ENCODE data around the gene KIFC1.
"Not testable (repeated sequence)": the region's sequence is repeated elsewhere in the genome, so short reads cannot be mapped to it uniquely, and the experiment has no call there.

Gene KIFC1, protein sequence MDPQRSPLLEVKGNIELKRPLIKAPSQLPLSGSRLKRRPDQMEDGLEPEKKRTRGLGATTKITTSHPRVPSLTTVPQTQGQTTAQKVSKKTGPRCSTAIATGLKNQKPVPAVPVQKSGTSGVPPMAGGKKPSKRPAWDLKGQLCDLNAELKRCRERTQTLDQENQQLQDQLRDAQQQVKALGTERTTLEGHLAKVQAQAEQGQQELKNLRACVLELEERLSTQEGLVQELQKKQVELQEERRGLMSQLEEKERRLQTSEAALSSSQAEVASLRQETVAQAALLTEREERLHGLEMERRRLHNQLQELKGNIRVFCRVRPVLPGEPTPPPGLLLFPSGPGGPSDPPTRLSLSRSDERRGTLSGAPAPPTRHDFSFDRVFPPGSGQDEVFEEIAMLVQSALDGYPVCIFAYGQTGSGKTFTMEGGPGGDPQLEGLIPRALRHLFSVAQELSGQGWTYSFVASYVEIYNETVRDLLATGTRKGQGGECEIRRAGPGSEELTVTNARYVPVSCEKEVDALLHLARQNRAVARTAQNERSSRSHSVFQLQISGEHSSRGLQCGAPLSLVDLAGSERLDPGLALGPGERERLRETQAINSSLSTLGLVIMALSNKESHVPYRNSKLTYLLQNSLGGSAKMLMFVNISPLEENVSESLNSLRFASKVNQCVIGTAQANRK

DNA sequence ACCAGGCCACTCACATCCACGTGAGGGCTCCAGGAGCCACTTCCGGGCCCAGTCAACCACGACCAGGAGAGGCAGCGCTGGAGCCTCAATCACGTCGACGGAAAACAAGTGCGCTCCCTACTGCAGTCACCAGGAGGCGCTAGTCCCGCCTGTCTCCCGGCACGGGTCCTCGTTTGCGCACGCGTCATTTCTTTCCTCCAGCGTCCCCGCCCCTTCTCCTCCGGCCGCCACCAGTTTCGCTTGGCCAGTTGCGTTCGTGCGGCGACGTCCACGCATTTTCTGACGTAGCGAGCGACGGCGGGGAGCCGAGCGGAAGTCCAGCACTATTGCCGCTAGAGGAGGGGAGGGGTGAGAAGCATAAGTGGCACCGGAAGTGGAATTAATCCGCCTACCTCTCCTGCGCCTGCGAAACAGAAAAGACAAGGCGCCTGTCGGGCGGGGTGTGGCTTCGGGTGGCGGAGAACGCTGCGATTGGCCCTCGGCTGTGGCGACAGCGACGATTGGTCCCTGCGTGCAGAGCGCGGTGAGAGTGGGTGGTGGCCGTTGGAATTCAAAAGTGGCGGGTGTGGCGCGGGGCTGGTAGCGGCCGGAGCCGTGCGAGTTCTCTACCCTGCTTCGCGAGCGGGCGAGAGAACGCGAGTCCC lies at the start of gene KIFC1:
TSS of gene KIFC1 (plus strand) at position 546 of the 644 bp plus-strand sequence. CDS start 163 bp downstream, outside the sequence.
- in situ Hi-C loops (cut with MboI; ENCODE audit: low pct_unique_long_range_greater_than_20kb, low sequenced_read_pairs) = no loop called here
- DNase-seq = peak; percentile 100

DNA sequence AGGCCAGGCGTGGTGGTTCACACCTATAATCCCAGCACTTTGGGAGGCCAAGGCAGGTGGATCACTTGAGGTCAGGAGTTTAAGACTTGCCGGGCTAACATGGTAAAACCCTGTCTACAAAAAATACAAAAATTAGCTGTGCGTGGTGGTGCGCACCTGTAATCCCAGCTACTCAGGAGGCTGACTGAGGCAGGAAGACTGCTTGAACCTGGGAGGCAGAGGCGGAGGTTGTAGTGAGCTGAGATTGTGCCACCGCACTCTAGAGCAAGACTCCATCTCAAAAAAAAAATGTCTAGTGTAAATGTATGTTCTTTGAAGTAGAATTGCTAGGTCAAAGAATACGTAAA lies 48.0 kb upstream of the KIFC1 start:
- in situ Hi-C loops (cut with MboI; ENCODE audit: low pct_unique_long_range_greater_than_20kb, low sequenced_read_pairs); DNase-seq: not testable (repeated sequence)

DNA sequence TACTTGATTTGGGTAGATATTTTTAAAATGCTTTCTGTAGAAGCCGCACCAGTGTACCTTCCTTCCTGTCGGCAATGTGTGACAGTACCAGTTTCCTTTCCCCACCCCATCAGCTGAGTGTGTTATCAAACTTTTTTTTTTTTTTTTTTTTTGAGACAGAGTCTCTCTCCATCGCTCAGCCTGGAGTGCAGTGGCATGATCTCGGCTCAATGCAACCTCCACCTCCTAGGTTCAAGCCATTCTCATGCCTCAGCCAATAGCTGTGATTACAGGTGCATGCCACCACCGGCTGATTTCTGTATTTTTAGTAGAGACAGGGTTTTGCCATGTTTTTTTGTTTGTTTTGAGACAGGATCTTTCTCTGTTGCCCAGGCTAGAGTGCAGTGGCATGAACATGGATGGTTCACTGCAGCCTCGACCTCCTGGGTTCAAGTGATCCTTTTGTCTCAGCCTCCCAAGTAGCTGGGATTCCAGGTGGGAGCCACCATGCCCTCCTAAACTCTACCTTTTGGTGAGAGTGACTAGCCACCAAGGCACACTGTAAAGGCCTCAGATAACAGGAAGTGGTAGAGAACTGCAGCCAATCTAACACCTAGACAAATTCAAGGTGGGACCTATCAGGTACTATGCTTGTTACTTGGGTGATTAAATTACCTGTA lies 47.5 kb upstream of the KIFC1 start:
- DNase-seq = peak; percentile 42
- in situ Hi-C loops (cut with MboI; ENCODE audit: low pct_unique_long_range_greater_than_20kb, low sequenced_read_pairs) = no loop called here

DNA sequence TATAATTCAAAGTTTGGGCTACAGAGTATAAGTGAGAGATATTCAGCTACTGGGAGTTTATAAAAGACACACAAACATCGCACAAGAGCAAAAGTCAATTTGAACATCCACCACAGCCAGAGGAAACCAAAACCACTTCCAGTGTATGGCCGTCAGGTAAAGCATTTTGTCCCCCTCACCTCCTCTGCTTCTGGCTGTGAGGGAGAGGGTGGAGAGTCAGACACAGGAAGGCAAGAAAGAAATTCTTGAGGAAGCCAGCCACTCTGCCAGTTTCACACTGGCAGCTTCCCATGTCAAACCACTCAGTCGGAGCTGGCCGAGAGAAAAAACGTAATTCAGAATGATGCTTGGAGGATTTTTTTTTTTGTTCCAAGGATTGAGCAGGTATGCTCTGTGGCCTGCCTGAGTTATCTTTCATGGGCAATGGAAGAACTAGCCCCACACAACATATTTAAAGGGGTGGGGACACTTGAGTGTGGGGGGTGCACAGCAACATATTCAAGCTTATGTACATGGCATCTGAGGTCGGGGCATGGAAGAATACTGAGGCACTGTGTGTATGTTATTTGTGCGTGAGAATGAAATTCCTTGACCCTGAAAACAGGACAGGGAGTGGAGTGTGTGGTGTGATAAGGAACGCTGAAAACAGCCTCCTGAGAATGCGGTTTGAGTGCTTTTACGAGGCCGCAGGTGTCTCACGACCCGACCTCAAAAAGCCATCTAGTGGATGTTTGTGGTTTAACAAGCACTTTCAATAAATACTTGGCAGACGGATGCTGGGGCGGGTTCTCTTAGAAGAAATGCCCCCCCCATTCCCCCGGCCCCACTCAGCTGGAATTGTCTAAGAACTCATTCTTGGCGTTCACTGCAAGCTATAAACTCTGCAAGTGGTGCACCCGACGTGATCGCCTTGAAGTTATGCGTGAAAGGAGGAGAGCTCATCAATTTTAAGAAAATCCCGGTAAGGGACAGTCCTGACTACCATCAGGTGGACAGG lies 46.6 kb upstream of the KIFC1 start:
- in situ Hi-C loops (cut with MboI; ENCODE audit: low pct_unique_long_range_greater_than_20kb, low sequenced_read_pairs) = no loop called here
- DNase-seq = peak; percentile 92

DNA sequence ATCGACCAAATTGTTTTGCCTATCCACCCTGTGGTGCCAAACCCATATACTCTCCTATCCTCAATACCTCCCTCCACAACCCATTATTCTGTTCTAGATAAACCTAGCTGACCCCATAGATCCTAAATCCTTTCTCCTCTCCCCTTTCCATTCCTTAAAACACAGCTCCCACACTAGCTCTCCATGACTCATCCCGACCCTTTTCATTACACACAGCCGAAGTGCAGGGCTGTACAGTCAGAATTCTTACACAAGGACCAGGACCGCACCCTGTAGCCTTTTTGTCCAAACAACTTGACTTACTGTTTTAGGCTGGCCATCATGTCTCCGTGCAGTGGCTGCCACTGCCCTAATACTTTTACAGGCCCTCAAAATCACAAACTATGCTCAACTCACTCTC lies 44.7 kb upstream of the KIFC1 start:
- DNase-seq; in situ Hi-C loops (cut with MboI; ENCODE audit: low pct_unique_long_range_greater_than_20kb, low sequenced_read_pairs): not testable (repeated sequence)

DNA sequence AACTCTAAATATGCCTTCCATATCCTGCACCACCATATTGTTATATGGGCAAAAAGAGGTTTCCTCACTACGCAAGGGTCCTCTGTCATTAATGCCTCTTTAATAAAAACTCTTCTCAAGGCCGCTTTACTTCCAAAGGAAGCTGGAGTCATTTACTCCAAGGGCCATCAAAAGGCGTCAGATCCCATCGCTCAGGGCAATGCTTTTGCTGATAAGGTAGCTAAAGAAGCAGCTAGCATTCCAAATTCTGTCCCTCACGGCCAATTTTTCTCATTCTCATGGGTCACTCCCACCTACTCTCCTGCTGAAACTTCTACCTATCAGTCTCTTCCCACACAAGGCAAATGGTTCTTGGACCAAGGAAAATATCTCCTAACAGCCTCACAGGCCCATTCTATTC lies 43.8 kb upstream of the KIFC1 start:
- no peak for DNase-seq
- in situ Hi-C loops (cut with MboI; ENCODE audit: low pct_unique_long_range_greater_than_20kb, low sequenced_read_pairs) = no loop called here

DNA sequence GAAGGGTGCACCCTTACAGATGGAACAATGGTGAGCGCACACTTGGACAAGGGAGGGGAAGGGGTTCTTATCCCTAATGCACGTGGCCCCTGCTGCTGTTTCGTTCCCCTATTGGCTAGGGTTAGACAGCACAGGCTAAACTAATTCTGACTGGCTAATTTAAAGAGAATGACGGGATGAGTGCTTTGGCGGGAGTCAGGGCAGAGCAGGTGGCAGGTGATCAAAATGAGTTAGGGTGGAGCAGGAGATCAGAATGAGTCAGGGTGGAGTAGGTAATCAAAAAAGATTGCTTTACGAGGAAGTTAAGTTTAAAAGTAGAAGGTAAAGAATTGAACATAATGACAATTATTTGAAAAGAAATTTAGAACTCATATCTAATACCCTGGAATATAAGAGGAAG lies 35.8 kb upstream of the KIFC1 start:
- in situ Hi-C loops (cut with MboI; ENCODE audit: low pct_unique_long_range_greater_than_20kb, low sequenced_read_pairs) = not testable (repeated sequence)

DNA sequence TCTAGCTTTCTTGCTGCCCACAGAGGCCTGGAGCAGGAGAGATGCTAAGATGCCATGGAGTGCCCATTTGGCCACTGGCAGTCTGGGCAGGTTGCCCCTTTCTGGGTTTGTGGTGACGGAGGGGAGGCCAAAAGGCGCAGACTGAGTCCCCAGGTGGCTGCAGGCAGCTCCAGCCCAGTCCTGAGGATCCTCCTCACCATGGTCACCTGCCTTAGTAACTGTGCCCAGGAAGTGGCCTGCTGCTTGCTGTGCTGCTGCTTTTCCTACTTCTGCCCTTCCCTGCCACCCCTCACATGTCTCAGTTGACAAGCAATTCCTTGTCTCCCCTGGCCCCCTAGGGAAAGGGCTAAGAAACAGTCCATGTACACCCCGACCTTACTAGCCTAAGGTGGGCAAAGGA lies 35.3 kb upstream of the KIFC1 start:
- in situ Hi-C loops (cut with MboI; ENCODE audit: low pct_unique_long_range_greater_than_20kb, low sequenced_read_pairs) = no loop called here
- DNase-seq = no peak

More for the DNA sequence above, 35.8 kb upstream of the KIFC1 start:
- DNase-seq = not testable (repeated sequence)

DNA sequence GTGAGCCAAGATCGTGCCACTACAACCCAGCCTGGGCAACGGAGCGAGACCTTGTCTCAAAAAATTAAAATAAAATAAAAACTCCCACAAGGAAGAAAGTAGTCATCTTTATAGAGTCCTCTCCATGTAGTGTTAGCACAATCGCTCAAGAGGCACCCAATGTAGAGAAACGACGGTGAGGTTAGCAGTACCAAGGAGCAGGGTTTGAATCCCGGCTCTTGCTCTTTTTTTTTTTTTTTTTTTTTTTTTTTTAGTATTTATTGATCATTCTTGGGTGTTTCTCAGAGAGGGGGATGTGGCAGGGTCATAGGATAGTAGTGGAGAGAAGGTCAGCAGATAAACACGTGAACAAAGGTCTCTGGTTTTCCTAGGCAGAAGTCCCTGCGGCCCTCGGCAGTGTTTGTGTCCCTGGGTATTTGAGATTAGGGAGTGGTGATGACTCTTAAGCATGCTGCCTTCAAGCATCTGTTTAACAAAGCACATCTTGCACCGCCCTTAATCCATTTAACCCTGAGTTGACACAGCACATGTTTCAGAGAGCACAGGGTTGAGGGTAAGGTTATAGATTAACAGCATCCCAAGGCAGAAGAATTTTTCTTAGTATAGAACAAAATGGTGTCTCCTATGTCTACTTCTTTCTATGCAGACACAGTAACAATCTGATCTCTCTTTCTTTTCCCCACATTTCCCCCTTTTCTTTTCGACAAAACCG lies 34.3 kb upstream of the KIFC1 start:
- in situ Hi-C loops (cut with MboI; ENCODE audit: low pct_unique_long_range_greater_than_20kb, low sequenced_read_pairs); DNase-seq: not testable (repeated sequence)

DNA sequence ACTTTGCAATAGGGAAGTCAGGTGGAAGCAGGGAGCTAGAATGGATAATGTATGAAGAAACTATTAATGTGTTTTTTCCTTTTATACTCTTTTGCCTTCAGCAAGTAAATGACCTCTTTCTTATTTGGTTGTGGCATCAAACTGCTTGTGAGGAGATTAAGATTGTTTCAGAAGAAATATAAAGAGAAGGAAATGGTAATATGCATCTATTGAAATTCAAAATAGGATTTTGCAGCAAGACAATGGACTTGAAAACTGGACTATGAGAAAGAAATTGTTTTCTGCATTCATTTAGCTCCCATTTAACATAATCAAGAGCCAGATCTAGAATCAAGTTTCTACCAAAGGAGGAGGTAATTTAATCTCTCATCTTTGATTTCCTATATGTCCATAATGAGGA lies 32.3 kb upstream of the KIFC1 start:
- no peak for DNase-seq
- in situ Hi-C loops (cut with MboI; ENCODE audit: low pct_unique_long_range_greater_than_20kb, low sequenced_read_pairs) = no loop called here

DNA sequence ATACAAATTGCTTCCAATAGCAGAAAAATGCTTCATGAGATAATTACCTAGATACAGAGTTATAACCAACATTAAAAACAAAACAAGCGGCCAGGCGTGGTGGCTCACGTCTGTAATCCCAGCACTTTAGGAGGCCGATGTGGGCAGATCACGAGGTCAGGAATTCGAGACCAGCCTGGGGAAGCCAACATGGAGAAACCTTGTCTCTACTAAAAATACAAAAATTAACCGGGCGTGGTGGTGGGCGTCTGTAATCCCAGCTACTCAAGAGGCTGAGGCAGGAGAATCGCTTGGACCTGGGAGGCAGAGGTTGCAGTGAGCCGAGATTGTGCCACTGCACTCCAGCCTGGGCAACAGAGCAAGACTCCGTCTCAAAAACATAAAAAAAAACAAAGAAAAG lies 28.1 kb upstream of the KIFC1 start:
- DNase-seq; in situ Hi-C loops (cut with MboI; ENCODE audit: low pct_unique_long_range_greater_than_20kb, low sequenced_read_pairs): not testable (repeated sequence)

DNA sequence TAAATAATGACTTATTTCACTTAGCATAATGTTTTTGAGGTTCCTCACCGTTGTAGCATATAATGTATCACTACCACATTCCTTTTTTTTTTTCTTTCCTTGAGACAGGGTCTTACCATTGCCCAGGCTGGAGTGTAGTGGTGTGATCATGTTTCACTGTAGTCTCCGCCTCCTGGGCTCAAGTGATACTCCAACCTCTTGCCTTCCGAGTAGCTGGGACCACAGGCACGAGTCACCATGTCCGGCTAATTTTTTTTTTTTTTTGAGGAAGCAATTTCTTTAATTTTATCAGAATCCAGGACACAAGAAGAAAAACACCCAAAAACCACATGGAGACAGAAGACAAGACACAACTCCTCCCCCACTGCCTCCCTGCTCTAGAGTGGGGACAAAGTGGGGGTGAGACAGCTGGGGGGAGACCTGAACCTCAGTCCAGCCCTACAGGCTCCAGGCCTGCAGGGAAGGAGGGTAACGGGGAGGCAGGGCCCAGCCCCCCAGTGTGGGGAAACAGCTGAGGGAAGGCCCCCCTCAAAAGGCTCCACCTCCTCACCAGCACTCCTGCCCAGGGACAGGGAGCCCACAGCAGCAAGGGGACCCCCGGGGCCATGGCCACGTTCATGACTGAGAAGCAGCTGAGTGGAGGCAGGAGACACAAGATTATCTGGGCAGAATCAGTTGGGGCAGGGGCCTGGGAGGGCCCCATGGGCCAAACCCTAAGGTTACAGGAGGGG lies 27.0 kb upstream of the KIFC1 start:
- peak; percentile 69 for DNase-seq
- in situ Hi-C loops (cut with MboI; ENCODE audit: low pct_unique_long_range_greater_than_20kb, low sequenced_read_pairs) = not testable (repeated sequence)

DNA sequence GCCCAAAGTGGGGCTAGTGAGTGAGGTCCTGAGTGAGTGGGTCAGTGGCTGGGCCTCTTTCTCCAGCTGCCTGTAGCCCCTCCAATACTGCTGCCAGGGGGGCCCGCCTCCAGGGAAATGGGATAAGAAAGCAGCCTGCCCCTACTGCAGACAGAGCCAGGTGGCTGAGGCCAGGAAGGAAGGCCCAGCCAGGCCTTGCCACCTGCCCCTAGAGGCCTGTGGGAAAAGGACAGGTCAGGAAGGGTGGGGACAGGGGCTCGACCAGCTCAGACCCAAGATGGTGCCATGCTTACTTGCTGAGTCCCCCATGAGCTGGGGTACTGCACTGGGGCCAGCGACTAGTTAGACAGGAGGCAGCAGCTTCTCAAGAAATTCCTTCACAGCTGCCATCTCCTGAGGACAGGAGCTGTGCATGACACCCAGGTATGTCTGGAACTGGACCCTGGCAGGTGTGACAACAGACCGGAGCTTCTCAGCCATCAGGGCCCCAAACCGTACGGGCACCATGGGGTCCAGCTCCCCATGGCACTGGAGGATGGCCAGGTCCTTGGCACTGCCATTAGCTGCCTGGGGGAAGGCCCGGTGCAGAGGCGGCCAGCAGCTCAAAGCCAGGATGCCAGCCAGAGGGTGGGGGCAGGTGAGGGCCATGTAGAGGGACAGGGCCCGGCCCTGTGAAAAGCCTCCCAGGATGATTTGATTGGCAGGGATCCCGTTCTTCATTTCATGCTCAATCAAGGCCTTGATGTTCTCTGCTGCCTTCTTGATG lies 26.2 kb upstream of the KIFC1 start:
- in situ Hi-C loops (cut with MboI; ENCODE audit: low pct_unique_long_range_greater_than_20kb, low sequenced_read_pairs); DNase-seq: not testable (repeated sequence)

DNA sequence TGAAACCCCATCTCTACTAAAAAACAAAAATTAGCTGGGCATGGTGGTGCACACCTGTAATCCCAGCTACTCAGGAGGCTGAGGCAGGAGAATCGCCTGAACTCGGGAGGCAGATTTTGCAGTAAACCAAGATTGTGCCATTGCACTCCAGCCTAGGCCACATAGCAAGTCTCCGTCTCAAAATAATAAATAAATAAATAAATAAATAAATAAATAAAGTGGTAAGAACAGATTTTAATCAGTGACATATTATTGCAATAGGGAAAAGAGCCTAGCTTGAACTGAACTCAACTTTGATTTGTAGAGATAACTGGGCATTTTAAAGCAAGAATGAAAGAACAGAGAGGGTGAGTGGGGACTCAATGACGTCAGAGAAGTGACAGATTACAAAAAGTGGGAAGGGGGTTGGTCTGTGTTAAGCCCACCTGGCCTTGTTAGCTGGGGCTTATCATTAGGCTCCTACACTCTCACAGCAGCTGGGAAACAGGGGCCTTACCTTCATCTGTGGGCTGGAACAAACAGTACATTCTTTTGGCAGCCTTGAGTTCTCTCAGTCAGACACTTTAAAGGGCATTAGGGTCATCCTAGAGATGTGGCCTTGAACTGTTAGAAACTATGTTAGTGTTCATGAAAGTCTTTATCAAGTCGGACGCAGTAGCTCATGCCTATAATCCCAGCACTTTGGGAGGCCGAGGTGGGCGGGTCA lies 24.5 kb upstream of the KIFC1 start:
- DNase-seq = no peak
- in situ Hi-C loops (cut with MboI; ENCODE audit: low pct_unique_long_range_greater_than_20kb, low sequenced_read_pairs) = no loop called here

DNA sequence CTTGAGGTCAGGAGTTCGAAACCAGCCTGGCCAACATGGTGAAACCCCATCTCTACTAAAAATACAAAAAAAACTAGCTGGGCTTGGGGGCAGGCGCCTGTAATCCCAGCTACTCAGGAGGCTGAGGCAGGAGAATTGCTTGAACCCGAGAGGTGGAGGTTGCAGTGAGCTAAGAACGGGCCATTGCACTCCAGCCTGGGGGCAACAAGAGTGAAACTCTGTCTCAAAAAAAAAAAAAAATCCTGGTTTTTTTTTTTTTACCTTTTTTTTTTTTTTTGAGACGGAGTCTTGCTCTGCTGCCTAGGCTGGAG lies 24.0 kb upstream of the KIFC1 start:
- DNase-seq; in situ Hi-C loops (cut with MboI; ENCODE audit: low pct_unique_long_range_greater_than_20kb, low sequenced_read_pairs): not testable (repeated sequence)

DNA sequence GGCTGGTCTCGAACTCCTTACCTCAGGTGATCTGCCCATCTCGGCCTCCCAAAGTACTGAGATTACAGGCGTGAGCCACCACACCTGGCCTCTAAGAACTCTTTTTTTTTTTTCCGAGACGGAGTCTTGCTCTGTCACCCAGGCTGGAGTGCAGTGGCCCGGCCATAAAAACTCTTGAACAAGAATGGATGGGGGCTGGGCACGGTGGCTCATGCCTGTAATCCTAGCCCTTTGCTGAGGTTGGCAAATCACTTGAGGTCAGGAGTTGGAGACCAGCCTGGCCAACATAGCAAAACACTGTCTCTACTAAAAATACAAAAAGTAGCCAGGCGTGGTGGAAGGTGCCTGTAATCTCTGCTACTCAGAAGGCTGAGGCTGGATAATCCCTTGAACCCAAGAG lies 19.7 kb upstream of the KIFC1 start:
- DNase-seq; in situ Hi-C loops (cut with MboI; ENCODE audit: low pct_unique_long_range_greater_than_20kb, low sequenced_read_pairs): not testable (repeated sequence)
